MM.1S (cell line): ENCODE data around the gene TBC1D16.

Experiments
- DNase-seq: peaks from one replicate; pipeline ENCODE4 v3.0.0-alpha.2; 2015
- H2AFZ ChIP-seq: fragments of 300-600 bp; sonication (generic); 2 replicates; pipeline ENCODE4 v1.6.0; 2016; ENCODE audit warnings: antibody characterized with exemption, low read length
- H3F3A ChIP-seq: fragments of 300-600 bp; sonication (generic); 2 replicates; pipeline ENCODE4 v1.6.1; 2016; ENCODE audit warnings: mild to moderate bottlenecking, antibody characterized with exemption, low read length, moderate library complexity, mixed read lengths; ENCODE audit not compliant: insufficient read depth
- H3K27ac ChIP-seq: fragments of 300-600 bp; sonication (generic); 2 replicates; pipeline ENCODE4 v1.5.1; 2016; ENCODE audit warnings: mild to moderate bottlenecking, low read length
- H3K27me3 ChIP-seq: fragments of 300-600 bp; sonication (generic); replicated peaks from 2 replicates; pipeline ENCODE4 v1.6.0; 2016; ENCODE audit warnings: low read length; ENCODE audit not compliant: insufficient read depth
- H3K36me3 ChIP-seq: fragments of 300-600 bp; sonication (generic); replicated peaks from 2 replicates; pipeline ENCODE4 v1.6.1; 2016; ENCODE audit warnings: mild to moderate bottlenecking, low read length, mixed read lengths; ENCODE audit not compliant: insufficient read depth
- H3K4me1 ChIP-seq: fragments of 300-600 bp; sonication (generic); 2 replicates; pipeline ENCODE4 v1.6.1; 2016; ENCODE audit warnings: low read length, mixed read lengths
- H3K4me2 ChIP-seq: fragments of 300-600 bp; sonication (generic); 2 replicates; pipeline ENCODE4 v1.6.0; 2016; ENCODE audit warnings: low read depth, low read length
- H3K4me3 ChIP-seq: fragments of 300-600 bp; sonication (generic); 2 replicates; pipeline ENCODE4 v1.5.1; 2016; ENCODE audit warnings: low read length, mixed read lengths
- H3K79me2 ChIP-seq: fragments of 300-600 bp; sonication (generic); 2 replicates; pipeline ENCODE4 v1.6.1; 2016; ENCODE audit warnings: mixed run types, low read length, mixed read lengths
- H3K9ac ChIP-seq: fragments of 300-600 bp; sonication (generic); 2 replicates; pipeline ENCODE4 v1.6.1; 2016; ENCODE audit warnings: low read length, mixed read lengths
- H3K9me2 ChIP-seq: fragments of 300-600 bp; sonication (generic); replicated peaks from 2 replicates; pipeline ENCODE4 v1.6.1; 2016; ENCODE audit warnings: mild to moderate bottlenecking, low read length, mixed read lengths; ENCODE audit not compliant: insufficient read depth
- H3K9me3 ChIP-seq: fragments of 300-600 bp; sonication (generic); replicated peaks from 2 replicates; pipeline ENCODE4 v1.6.1; 2016; ENCODE audit warnings: mild to moderate bottlenecking, low read length, mixed read lengths; ENCODE audit not compliant: insufficient read depth
- H4K20me1 ChIP-seq: fragments of 300-600 bp; sonication (generic); 2 replicates; pipeline ENCODE4 v1.6.1; 2016; ENCODE audit warnings: mild to moderate bottlenecking, low read length, moderate library complexity, mixed read lengths; ENCODE audit not compliant: insufficient read depth
- CTCF ChIP-seq: fragments of 300-600 bp; sonication (generic); IDR thresholded peaks from 2 replicates; pipeline ENCODE4 v1.5.1; 2016; ENCODE audit warnings: antibody characterized with exemption, low read length, mixed read lengths
- EZH2 ChIP-seq: fragments of 300-600 bp; sonication (generic); optimal IDR thresholded peaks from 2 replicates; pipeline ENCODE3; 2017; ENCODE audit warnings: low read depth, mild to moderate bottlenecking, antibody characterized with exemption, low read length, mixed read lengths
- EZH2phosphoT487 ChIP-seq: fragments of 300-600 bp; sonication (generic); IDR thresholded peaks from 2 replicates; pipeline ENCODE4 v1.6.1; 2018; ENCODE audit warnings: antibody characterized with exemption, low read length

TBC1D16 gene

GRCh38 chr17:79982986-79983385, 52.7 kb downstream of the TBC1D16 start:
- H3K79me2 ChIP-seq, result no peaks in the 10 kb centered on the region
- no peak overlapping the region for H3K4me3 ChIP-seq
- no peak for TF ChIP-seq EZH2phosphoT487
- TF ChIP-seq EZH2, result no peak
- TF ChIP-seq CTCF, result no peak
- H3K9ac ChIP-seq, result no peak overlapping the region
- H3K9me2 ChIP-seq, result no peaks in the 10 kb centered on the region
- H3K9me3 ChIP-seq, result no peaks in the 10 kb centered on the region
- H2AFZ ChIP-seq, result no peak overlapping the region
- no peak overlapping the region for H3K4me2 ChIP-seq
- no peaks in the 10 kb centered on the region for H3K4me1 ChIP-seq
- no peak overlapping the region for H3K27ac ChIP-seq
- H3K36me3 ChIP-seq, result no peaks in the 10 kb centered on the region
- H3K27me3 ChIP-seq, result peaks cover 97% of the 10 kb centered on the region
- no peaks in the 10 kb centered on the region; the same call in 1 of the 2 replicates for H4K20me1 ChIP-seq
- DNase-seq, result no peak
- H3F3A ChIP-seq, result no peaks in the 10 kb centered on the region

GRCh38 chr17:79981661-79982101, 54.0 kb downstream of the TBC1D16 start:
- no peak overlapping the region for H3K27ac ChIP-seq
- no peak for DNase-seq
- H3K4me3 ChIP-seq, result no peak overlapping the region
- H3K9ac ChIP-seq, result no peak overlapping the region
- TF ChIP-seq EZH2phosphoT487 (no peak), CTCF (no peak), EZH2 (no peak)
- H3K9me3 ChIP-seq, result no peaks in the 10 kb centered on the region
- H2AFZ ChIP-seq, result no peak overlapping the region
- H3K79me2 ChIP-seq, result no peaks in the 10 kb centered on the region
- H3K36me3 ChIP-seq, result no peaks in the 10 kb centered on the region
- no peaks in the 10 kb centered on the region for H3K9me2 ChIP-seq
- no peak overlapping the region for H3K4me2 ChIP-seq
- H4K20me1 ChIP-seq, result no peaks in the 10 kb centered on the region; the same call in 1 of the 2 replicates
- H3F3A ChIP-seq, result no peaks in the 10 kb centered on the region
- H3K4me1 ChIP-seq, result no peaks in the 10 kb centered on the region
- peaks cover 97% of the 10 kb centered on the region for H3K27me3 ChIP-seq

- no peaks in the 10 kb centered on the region for H3K79me2 ChIP-seq
- H3K4me1 ChIP-seq, result no peaks in the 10 kb centered on the region
- H3K9me2 ChIP-seq, result no peaks in the 10 kb centered on the region
- no peaks in the 10 kb centered on the region for H3F3A ChIP-seq
- DNase-seq, result no peak
- H3K9me3 ChIP-seq, result no peaks in the 10 kb centered on the region
- H3K27me3 ChIP-seq, result peaks cover 97% of the 10 kb centered on the region
- H3K4me3 ChIP-seq, result no peak overlapping the region
- no peak overlapping the region for H3K27ac ChIP-seq
- TF ChIP-seq EZH2phosphoT487 (no peak), CTCF (no peak), EZH2 (no peak)
- no peak overlapping the region for H3K9ac ChIP-seq
- H2AFZ ChIP-seq, result no peak overlapping the region
- no peaks in the 10 kb centered on the region; the same call in 1 of the 2 replicates for H4K20me1 ChIP-seq
- H3K4me2 ChIP-seq, result no peak overlapping the region
- no peaks in the 10 kb centered on the region for H3K36me3 ChIP-seq
These were observed 54.6 kb downstream of the TBC1D16 start for GRCh38 chr17:79981090-79981489.
